Measurements from ENCODE around the gene FAF1. TPM values are rescaled to one million over a fixed set of nuclear protein-coding genes. Genes with fewer than 3 reads are reported as not detected.

FAF1 gene
- total and polyA plus RNA-seq, 2 of the 8 experiments (the other 6 are each of a cell fraction or from before 2014, with no cell fraction given): 10.8 to 65.9 TPM

DNA sequence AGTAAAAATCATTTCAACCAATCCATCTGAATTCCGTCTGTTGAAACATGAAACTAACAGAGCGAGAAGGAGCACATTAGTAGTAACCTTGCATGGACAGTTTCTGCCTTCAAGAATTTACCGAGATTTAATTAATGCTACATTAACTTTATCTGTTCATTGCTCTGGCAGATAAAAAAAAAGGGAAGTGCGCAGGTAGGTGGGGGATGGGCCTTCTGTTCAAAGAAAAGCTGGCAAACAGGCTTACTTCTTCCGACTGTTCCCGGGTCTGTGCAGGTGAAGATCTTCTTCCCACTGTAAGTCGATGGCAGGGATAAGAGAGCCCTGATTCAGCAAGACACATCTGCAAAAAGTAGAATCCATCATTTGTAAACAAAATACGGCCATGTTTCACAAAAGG lies 364.2 kb downstream of the FAF1 start:
- no peak overlapping the region for H3K27ac ChIP-seq (ENCODE audit: low read depth, low read length)
- H2BK120ac ChIP-seq (replicated peaks; ENCODE audit: low read depth, low read length): no peak overlapping the region
- H2BK15ac ChIP-seq (ENCODE audit: low read length): no peak overlapping the region
- H3K14ac ChIP-seq (ENCODE audit: insufficient read length): no peak overlapping the region
- H3K79me2 ChIP-seq (ENCODE audit: control insufficient read depth in 1 of 2, insufficient read depth in 2 of 2, low read length in 2 of 2): no peaks in the 10 kb centered on the region
- FAIRE-seq (no peak), DNase-seq (ENCODE audit: low read depth in 1 of 2, low spot score in 2 of 2) (no peak)
- H3K9ac ChIP-seq (replicated peaks in 1 of 4; ENCODE audit: extremely low read depth in 1 of 4, low read depth in 3 of 4, low read length in 3 of 4): no peak overlapping the region
- no peak overlapping the region for H3K56ac ChIP-seq (replicated peaks; ENCODE audit: insufficient read length, low read depth, low read length)
- no peaks in the 10 kb centered on the region for H3K4me1 ChIP-seq (replicated peaks in 1 of 4; ENCODE audit: control insufficient read depth in 3 of 4, insufficient read depth in 4 of 4, low read length in 3 of 4)
- no peak overlapping the region for H2AFZ ChIP-seq (ENCODE audit: low read length)
- H2AK5ac ChIP-seq (ENCODE audit: low read depth, low read length): no peak overlapping the region
- no peak overlapping the region for H3K23ac ChIP-seq (ENCODE audit: insufficient read length)
- ChIA-PET CTCF (ENCODE audit: partially characterized antibody) (interaction anchor here (1.7 kb wide), 1 partner anchor 9 kb away, joined by 6 read pairs; no protein-coding TSS in a partner anchor), POLR2A (ENCODE audit: partially characterized antibody) (no interaction called here)
- H2BK12ac ChIP-seq (ENCODE audit: low read depth, low read length): no peak overlapping the region
- H3K27me3 ChIP-seq (replicated peaks in 1 of 4; ENCODE audit: control insufficient read depth in 3 of 4, extremely low read depth in 1 of 4, insufficient read depth in 3 of 4, low read length in 3 of 4): no peaks in the 10 kb centered on the region
- no peaks in the 10 kb centered on the region for H3K79me1 ChIP-seq (ENCODE audit: low read depth, low read length)
- no peak overlapping the region for H3K4me2 ChIP-seq (ENCODE audit: insufficient read depth in 1 of 2, low read depth in 2 of 2, low read length in 2 of 2)
- H4K8ac ChIP-seq (ENCODE audit: extremely low read depth, insufficient read depth, low read length): no peak overlapping the region
- H4K20me1 ChIP-seq (replicated peaks in 1 of 2; ENCODE audit: control insufficient read depth in 1 of 2, insufficient read depth in 2 of 2, low read length in 2 of 2): no peaks in the 10 kb centered on the region
- H2BK20ac ChIP-seq (ENCODE audit: low read length): no peak overlapping the region
- no peak overlapping the region for H4K91ac ChIP-seq (replicated peaks; ENCODE audit: insufficient read length, low read length)
- no peaks in the 10 kb centered on the region for H3K9me3 ChIP-seq (ENCODE audit: insufficient read depth in 2 of 2, low read depth in 1 of 2, low read length in 1 of 2)
- H2BK5ac ChIP-seq (ENCODE audit: low read depth, low read length): no peak overlapping the region
- H3K4ac ChIP-seq (replicated peaks; ENCODE audit: insufficient read length, low read depth, low read length): no peak overlapping the region
- no peaks in the 10 kb centered on the region for H3K23me2 ChIP-seq (ENCODE audit: low read depth, low read length)
- WGBS, 2 experiments (ENCODE audit: extremely low coverage in 1 of 2, insufficient coverage in 1 of 2, insufficient read length in 1 of 2, insufficient replicate concordance in 2 of 2, low coverage in 1 of 2, low lambda C conversion rate in 2 of 2, missing lambda C conversion rate in 1 of 2): 91% methylated on average over 8 of the region's 8 CpGs; no CpG with 5 or more reads in 1 of the 2 experiments
- H3K4me3 ChIP-seq (ENCODE audit: extremely low read depth in 1 of 4, insufficient read depth in 2 of 4, low read depth in 3 of 4, low read length in 4 of 4): no peak overlapping the region
- H4K5ac ChIP-seq (ENCODE audit: insufficient read length, low read depth, low read length): no peak overlapping the region
- H3K36me3 ChIP-seq (ENCODE audit: control insufficient read depth in 2 of 4, insufficient read depth in 4 of 4, low read length in 3 of 4): no peaks in the 10 kb centered on the region
- no peak overlapping the region for H3K18ac ChIP-seq (ENCODE audit: extremely low read depth, low read length)
- TF ChIP-seq BCL11A (IDR thresholded peaks at IDR 0.05; ENCODE audit: low read depth in 2 of 2, low read length in 2 of 2): no peak

Measured in H1 (cell line).